ENCODE data around the gene PLOD1. TPM values are rescaled to one million over a fixed set of nuclear protein-coding genes. Genes with fewer than 3 reads are reported as not detected.

The PLOD1 gene
- total RNA-seq, 4 donors from 2014 or later, result 52.8 to 87.9 (median 64.0) TPM

DNA sequence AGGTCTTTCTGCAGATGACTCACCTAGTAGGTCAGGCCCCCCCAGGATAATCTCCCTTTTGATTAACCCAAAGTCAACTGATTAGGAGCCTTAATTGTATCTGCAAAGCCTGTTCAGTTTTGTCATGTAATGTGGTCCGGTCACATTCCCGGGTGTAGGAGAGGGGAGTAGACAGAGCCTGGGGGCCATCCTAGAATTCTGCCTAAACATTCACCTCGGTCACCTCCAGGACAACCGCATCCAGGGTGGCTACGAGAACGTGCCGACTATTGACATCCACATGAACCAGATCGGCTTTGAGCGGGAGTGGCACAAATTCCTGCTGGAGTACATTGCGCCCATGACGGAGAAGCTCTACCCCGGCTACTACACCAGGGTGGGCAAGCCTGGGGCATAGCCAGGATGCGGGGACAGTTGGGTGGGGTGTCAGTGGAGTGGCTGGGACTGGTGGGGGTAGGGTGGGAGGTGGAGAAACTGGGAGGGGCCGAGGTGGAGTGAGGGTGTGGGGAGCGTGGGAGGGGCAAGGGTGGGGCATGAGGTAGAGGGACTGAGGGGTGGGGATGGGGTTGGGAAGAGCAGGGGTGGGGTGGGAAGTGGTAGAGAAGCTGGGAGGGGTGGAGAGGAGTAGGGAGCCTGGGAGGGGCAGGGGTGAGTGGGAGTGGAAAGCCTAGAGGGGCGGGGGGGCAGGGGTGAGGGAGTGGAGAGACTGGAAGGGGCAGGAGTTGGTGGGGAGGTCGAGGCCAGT, 36.1 kb downstream of the PLOD1 start:
- Histone ChIP-seq H3K4me3 (no peak overlapping the region), H3K27me3 (no peaks in the 10 kb centered on the region), H3K27ac (no peak overlapping the region), H3K36me3 (peaks cover 0 to 92% (median 0%) of the 10 kb centered on the region in 3 donors), H3K4me1 (no peaks in the 10 kb centered on the region), H3K9me3 (no peaks in the 10 kb centered on the region)
- TF ChIP-seq EP300 (IDR thresholded peaks at IDR 0.05) (no peak), CTCF (IDR thresholded peaks at IDR 0.05) (no peak), POLR2A (IDR thresholded peaks at IDR 0.05) (no peak)
- 82 to 91% methylated on average over 16 of the region's 17 CpGs for WGBS, 2 donors
- no peak for DNase-seq (ENCODE audit: low spot score in 2 of 2)

DNA sequence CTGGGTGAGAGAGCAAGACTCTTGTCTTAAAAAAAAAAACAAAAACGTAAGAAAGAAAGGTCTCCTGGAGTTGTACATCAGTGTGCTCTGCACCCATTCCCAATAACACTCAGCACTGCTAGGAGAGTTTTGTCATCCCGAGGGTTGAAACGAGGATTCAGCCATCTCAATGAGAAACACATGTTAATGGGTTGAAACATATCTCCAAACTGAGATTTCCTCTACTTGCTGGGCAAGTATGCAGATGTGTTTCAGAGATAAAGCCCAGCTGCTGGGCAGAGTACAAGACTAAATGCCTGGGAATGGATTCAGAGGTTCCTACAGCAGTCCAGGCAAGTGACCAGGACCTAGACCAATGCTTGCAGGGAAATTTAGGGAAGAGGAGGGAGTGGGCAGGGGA, 43.1 kb downstream of the PLOD1 start:
- DNase-seq (ENCODE audit: low spot score in 2 of 2), result no peak
- no peak overlapping the region for H3K4me3 ChIP-seq
- WGBS, 2 donors, result 51 to 60% methylated on average over 3 of the region's 3 CpGs
- peaks cover 0 to 34% (median 13%) of the 10 kb centered on the region in 4 donors for H3K4me1 ChIP-seq
- no peak for TF ChIP-seq EP300 (IDR thresholded peaks at IDR 0.05)
- no peak for TF ChIP-seq POLR2A (IDR thresholded peaks at IDR 0.05)
- no peak for TF ChIP-seq CTCF (IDR thresholded peaks at IDR 0.05)
- H3K27ac ChIP-seq, result no peak overlapping the region
- no peaks in the 10 kb centered on the region for H3K9me3 ChIP-seq
- peaks cover 0 to 49% (median 0%) of the 10 kb centered on the region in 3 donors for H3K36me3 ChIP-seq
- H3K27me3 ChIP-seq, result no peaks in the 10 kb centered on the region

DNA sequence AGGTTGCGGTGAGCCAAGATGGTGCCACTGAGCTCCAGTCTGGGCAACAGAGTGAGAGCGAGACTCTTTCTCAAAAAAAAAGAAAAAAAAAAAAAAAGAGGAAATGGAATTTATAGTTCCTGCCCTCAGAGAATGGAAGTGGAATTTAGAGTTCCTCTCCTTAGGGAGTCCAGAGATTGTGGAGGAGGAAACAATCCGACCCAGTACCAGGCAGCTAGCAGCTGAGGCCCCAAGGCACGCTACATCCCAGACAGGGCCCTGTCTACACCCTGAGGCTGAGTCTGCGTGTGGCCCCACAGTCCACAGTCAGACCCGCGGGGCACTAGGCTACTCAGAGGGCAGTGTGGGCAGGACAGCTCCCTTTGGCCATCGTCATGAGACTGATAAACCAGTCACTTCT, 43.8 kb downstream of the PLOD1 start:
- Histone ChIP-seq H3K9me3 (no peaks in the 10 kb centered on the region), H3K27me3 (no peaks in the 10 kb centered on the region), H3K36me3 (peaks cover 0 to 49% (median 0%) of the 10 kb centered on the region in 3 donors), H3K27ac (no peak overlapping the region), H3K4me3 (no peak overlapping the region), H3K4me1 (peaks cover 0 to 36% (median 13%) of the 10 kb centered on the region in 4 donors)
- TF ChIP-seq CTCF (IDR thresholded peaks at IDR 0.05), result no peak
- no peak for TF ChIP-seq POLR2A (IDR thresholded peaks at IDR 0.05)
- TF ChIP-seq EP300 (IDR thresholded peaks at IDR 0.05), result no peak
- 68 to 74% methylated on average over 8 of the region's 8 CpGs for WGBS, 2 donors
- no peak for DNase-seq (ENCODE audit: low spot score in 2 of 2)

DNA sequence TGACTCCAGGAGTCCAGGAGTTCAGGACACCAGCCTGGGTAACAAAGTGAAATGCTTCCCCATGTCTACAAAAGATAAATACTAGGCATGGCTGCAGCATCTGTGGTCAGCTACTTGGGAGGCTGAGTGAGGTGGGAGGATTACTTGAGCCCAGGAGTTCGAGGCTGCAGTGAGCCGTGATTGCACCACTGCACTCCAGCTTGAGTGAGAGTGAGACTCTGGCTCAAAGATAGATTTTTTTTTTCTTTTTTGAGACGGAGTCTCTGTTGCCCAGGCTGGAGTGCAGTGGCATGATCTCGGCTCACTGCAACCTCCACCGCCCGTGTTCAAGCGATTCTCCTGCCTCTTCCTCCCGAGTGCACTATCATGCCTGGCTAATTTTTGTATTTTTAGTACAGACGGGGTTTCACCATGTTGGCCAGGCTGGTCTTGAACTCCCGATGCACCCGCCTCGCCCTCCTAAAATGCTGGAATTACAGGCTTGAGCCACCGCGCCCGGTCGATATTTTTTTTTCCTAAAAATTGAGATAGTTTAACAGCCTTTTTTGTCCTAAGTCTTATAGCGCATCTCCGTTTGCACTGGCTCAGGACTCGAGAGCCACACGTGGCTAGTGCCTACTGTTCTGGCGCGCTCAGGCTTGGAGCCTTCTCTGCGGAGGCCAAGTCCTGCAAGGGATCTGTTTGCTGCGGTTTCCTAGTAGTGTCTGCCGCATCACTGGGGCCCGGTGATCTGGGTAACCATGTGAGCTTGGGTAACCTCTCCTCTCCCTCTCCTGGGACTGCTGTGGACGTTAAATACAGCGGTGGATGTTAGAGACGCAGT, 44.7 kb downstream of the PLOD1 start:
- TF ChIP-seq POLR2A (IDR thresholded peaks at IDR 0.05) (no peak), EP300 (IDR thresholded peaks at IDR 0.05) (no peak), CTCF (IDR thresholded peaks at IDR 0.05) (no peak)
- Histone ChIP-seq H3K4me3 (peak overlapping the region; percentile 73 to 85 (median 76)), H3K9me3 (no peaks in the 10 kb centered on the region), H3K4me1 (peaks cover 0 to 43% (median 13%) of the 10 kb centered on the region in 4 donors), H3K27me3 (no peaks in the 10 kb centered on the region), H3K27ac (peak overlapping the region; percentile 92 to 96 (median 94)), H3K36me3 (peaks cover 0 to 49% (median 5%) of the 10 kb centered on the region in 3 donors)
- DNase-seq (ENCODE audit: low spot score in 2 of 2), result peak in 1 of 2 donors; percentile 17
- WGBS, 2 donors, result 52 to 54% methylated on average over 29 of the region's 29 CpGs

All from tibial nerve (tissue), 4 donors.